Psoas muscle (tissue), 8 donors: ENCODE results near the gene TMBIM1. TPM values are rescaled to one million over a fixed set of nuclear protein-coding genes. Genes with fewer than 3 reads are reported as not detected.
"Not testable (repeated sequence)": the region's sequence is repeated elsewhere in the genome, so short reads cannot be mapped to it uniquely, and the experiment has no call there.

Experiments used
- ATAC-seq, 4 donors: fragments of 200-7000 bp; cut with Tn5 transposase; one replicate each; pipeline ENCODE4 v1.9.1; 2020; ENCODE audit warnings: moderate library complexity in 3 of 4, mild to moderate bottlenecking in 2 of 4
- DNase-seq, 2 donors: peaks; one replicate each; pipeline ENCODE4 v3.0.0-alpha.2; 2020
- H3K27ac ChIP-seq: fragments of 200-600 bp; one replicate; pipeline ENCODE4 v1.8.0; 2022
- H3K27me3 ChIP-seq, 3 donors: fragments of 200-600 bp in 1 of 3; one replicate each; pipeline versions ENCODE4 v1.6.1 to v1.8.0; 2013 to 2022; ENCODE audit warnings: low read length in 2 of 3, mild to moderate bottlenecking in 2 of 3, moderate library complexity in 1 of 3; ENCODE audit not compliant: insufficient read depth in 3 of 3
- H3K36me3 ChIP-seq, 2 donors: fragments of 200-600 bp in 1 of 2; one replicate each; pipeline versions ENCODE4 v1.6.1 to v1.8.0; 2013 to 2022; ENCODE audit warnings: low read depth in 1 of 2, mild to moderate bottlenecking in 1 of 2, moderate library complexity in 1 of 2; ENCODE audit not compliant: insufficient read depth in 1 of 2
- H3K4me1 ChIP-seq: fragments of 200-600 bp; one replicate; pipeline ENCODE4 v1.8.0; 2022
- H3K4me3 ChIP-seq: fragments of 200-600 bp; one replicate; pipeline ENCODE4 v1.8.0; 2022; ENCODE audit warnings: mild to moderate bottlenecking
- H3K9me3 ChIP-seq: fragments of 200-600 bp; one replicate; pipeline ENCODE4 v1.8.0; 2022
- WGBS, 3 donors: extraction: QIAGEN DNeasy Blood & Tissue Kit; methylation state at CpG; one replicate each; pipeline versions ENCODE4 v1.1.6 to v1.1.7; 2013; 5-methylcytosine and 5-hydroxymethylcytosine counted together
- intact Hi-C, 2 donors: fragments of 100-400 bp; cut with DNase I; formaldehyde crosslinking; loops; one replicate each; pipeline versions ENCODE4 v1.11.0 to v1.14.2; 2022
- polyA plus RNA-seq, 3 donors: library from polyadenylated mRNA; stranded (reverse); fragments of 200-250 nt; gene quantifications; one replicate each; pipeline ENCODE4 v1.2.3, GENCODE V29; 2013
- total RNA-seq, 4 donors: library from RNA; stranded (reverse); fragmentation: NEBNext Ultra II Directional in 2 of 4; extraction: Animal tissue kit (Norgen Biotek cat#: 25700) in 2 of 4; gene quantifications; one replicate each; pipeline versions ENCODE4 v1.2.1 to v1.2.4, GENCODE V29; 2021 to 2023
- TF ChIP-seq, protein P1 (sequence below): fragments of 200-600 bp; IDR thresholded peaks from one replicate; pipeline ENCODE4 v1.8.0; 2022; ENCODE audit warnings: antibody characterized with exemption
- donor health status: healthy with polysubstance abuse.
- donor health status: DM: no; HTN: no; CAD: no; lungs with moderate emphysema.
- donor health status: Bipolar disorder and iron deficiency.
- donor health status: healthy.
- donor health status: DM: yes; HTN: yes; CAD: no.
- donor health status: DM: no; HTN: no; CAD: no.
- donor health status: DM: no; HTN: no; CAD: no.
- donor health status: DM: yes; HTN: yes; CAD: no.

TMBIM1 gene
- total and polyA plus RNA-seq, 7 donors = 152 to 264 (median 167) TPM

DNA sequence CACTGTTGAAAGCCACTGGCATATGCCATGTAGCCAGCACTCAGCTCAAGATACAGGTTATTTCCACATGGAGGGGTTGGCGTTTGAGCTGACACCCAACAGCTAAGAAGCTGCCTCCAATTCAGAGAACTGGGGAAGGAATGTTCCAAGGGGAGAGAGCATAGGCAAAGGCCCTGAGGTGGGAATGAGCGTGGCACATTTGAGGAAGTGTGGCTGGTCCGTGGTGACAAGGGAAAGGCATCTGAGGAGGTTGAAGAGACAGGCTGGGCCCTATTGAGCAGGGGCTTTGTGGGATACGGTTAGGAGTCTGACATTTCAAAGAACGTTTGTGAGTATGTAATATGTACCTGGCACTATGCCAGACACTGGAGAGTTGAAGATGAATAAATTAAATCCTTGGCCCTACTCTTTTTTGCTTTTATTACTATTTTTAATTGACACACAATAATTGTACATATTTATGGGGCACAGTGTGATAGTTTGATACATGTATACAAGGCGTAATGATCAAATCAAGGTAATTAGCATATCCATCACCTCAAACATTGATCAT is 27.6 kb upstream of the TMBIM1 start:
- no peak overlapping the region for H3K27ac ChIP-seq
- H3K27me3 ChIP-seq = no peaks in the 10 kb centered on the region
- DNase-seq (no peak), ATAC-seq (no peak)
- TF ChIP-seq, protein P1, sequence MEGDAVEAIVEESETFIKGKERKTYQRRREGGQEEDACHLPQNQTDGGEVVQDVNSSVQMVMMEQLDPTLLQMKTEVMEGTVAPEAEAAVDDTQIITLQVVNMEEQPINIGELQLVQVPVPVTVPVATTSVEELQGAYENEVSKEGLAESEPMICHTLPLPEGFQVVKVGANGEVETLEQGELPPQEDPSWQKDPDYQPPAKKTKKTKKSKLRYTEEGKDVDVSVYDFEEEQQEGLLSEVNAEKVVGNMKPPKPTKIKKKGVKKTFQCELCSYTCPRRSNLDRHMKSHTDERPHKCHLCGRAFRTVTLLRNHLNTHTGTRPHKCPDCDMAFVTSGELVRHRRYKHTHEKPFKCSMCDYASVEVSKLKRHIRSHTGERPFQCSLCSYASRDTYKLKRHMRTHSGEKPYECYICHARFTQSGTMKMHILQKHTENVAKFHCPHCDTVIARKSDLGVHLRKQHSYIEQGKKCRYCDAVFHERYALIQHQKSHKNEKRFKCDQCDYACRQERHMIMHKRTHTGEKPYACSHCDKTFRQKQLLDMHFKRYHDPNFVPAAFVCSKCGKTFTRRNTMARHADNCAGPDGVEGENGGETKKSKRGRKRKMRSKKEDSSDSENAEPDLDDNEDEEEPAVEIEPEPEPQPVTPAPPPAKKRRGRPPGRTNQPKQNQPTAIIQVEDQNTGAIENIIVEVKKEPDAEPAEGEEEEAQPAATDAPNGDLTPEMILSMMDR = no peak
- peaks cover 3% of the 10 kb centered on the region for H3K4me1 ChIP-seq
- no peak overlapping the region for H3K4me3 ChIP-seq
- intact Hi-C loops = no loop called here
- 53 to 74% (median 72%) methylated on average over 6 of the region's 6 CpGs for WGBS, 3 donors
- H3K36me3 ChIP-seq = no peaks in the 10 kb centered on the region
- H3K9me3 ChIP-seq = no peaks in the 10 kb centered on the region

DNA sequence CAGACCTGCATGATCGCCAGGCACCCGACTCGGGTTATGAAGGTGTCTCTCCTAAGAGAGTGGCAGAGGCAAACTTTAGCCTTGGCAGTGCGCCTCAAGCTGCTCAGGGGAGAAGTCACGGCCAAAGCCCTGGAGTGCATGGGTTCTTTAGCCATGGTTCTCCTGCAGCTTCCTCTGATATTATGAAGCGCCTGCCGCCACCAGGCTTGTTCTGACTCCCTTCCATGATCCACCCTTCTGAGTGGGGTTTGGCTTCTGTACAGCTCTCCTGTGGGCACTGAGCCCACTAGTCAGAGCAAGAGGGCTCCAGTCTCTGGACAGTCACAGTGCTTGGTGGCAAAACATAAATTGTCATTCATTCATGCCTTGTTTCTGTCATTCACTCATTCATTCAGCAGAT is 25.9 kb upstream of the TMBIM1 start:
- 81 to 96% (median 86%) methylated on average over 6 to 7 of the region's 7 CpGs for WGBS, 3 donors
- no peak overlapping the region for H3K4me3 ChIP-seq
- no peaks in the 10 kb centered on the region for H3K9me3 ChIP-seq
- H3K27me3 ChIP-seq = no peaks in the 10 kb centered on the region
- H3K27ac ChIP-seq = no peak overlapping the region
- TF ChIP-seq, protein P1 = no peak
- ATAC-seq (no peak), DNase-seq (no peak)
- intact Hi-C loops = no loop called here
- H3K36me3 ChIP-seq = no peaks in the 10 kb centered on the region
- no peaks in the 10 kb centered on the region for H3K4me1 ChIP-seq

DNA sequence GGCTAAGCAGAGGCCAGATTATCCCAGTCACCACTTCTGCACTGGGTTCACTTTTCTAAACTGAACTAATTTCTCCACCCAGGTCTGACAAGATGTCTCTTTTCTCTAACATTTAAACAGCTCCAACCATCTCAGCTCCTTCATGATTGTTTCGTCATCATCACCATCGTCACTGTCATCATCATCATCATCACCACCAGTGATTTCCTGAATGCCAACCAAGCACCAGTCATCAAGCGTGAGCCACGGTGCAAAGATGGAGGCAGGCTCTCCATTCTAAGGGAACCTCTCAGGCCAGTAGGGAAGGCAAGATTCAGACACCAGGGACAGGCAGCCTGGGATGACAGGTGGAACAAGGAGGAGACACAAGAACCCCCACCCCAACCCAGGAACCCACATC is 25.5 kb upstream of the TMBIM1 start:
- H3K9me3 ChIP-seq = no peaks in the 10 kb centered on the region
- no peaks in the 10 kb centered on the region for H3K4me1 ChIP-seq
- no peak overlapping the region for H3K4me3 ChIP-seq
- H3K36me3 ChIP-seq = no peaks in the 10 kb centered on the region
- intact Hi-C loops = no loop called here
- 89 to 94% (median 90%) methylated on average over 4 of the region's 4 CpGs for WGBS, 3 donors
- H3K27me3 ChIP-seq = no peaks in the 10 kb centered on the region
- ATAC-seq (no peak), DNase-seq (no peak)
- no peak overlapping the region for H3K27ac ChIP-seq
- TF ChIP-seq, protein P1 = no peak

DNA sequence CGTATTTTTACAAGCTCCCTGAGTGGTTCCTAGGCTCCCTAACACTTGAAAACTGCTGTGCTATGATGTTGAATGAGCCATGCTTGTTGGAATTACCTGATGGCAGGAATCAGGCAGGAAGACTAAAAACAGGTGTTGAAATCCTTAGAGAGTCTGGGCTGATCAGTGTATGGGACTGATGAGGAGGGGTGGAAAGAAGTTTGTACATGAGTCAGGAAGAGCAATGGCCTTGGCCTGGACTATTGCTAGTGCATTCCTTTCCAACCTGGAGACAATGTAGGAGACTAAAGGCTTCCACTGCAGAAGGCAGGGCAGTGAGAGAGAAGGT is 25.0 kb upstream of the TMBIM1 start:
- intact Hi-C loops = no loop called here
- TF ChIP-seq, protein P1 = no peak
- Histone ChIP-seq H3K4me3 (no peak overlapping the region), H3K36me3 (no peaks in the 10 kb centered on the region), H3K27me3 (no peaks in the 10 kb centered on the region), H3K27ac (no peak overlapping the region), H3K4me1 (no peaks in the 10 kb centered on the region), H3K9me3 (no peaks in the 10 kb centered on the region)
- 70 to 82% (median 80%) methylated on average over 1 of the region's 1 CpG for WGBS, 3 donors
- no peak for ATAC-seq
- DNase-seq = no peak

DNA sequence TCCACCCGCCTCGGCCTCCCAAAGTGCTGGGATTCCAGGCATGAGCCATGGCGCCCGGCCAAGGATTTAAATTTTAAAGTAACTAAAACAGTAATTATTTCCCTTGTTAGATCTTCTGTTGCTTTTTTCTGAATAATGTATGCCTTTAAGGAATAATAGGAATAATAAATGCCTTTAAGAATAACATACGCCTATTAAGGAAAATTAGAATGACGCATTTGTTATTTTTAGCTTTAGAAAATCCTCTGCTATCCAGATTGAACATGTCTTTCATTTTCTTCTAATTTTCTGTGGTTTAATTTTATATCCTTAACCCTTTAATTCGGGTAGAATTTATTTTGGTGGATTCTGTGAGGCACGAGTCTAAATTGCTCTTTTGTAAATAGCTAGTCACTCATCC is 23.1 kb upstream of the TMBIM1 start:
- intact Hi-C loops = no loop called here
- TF ChIP-seq, protein P1 = no peak

DNA sequence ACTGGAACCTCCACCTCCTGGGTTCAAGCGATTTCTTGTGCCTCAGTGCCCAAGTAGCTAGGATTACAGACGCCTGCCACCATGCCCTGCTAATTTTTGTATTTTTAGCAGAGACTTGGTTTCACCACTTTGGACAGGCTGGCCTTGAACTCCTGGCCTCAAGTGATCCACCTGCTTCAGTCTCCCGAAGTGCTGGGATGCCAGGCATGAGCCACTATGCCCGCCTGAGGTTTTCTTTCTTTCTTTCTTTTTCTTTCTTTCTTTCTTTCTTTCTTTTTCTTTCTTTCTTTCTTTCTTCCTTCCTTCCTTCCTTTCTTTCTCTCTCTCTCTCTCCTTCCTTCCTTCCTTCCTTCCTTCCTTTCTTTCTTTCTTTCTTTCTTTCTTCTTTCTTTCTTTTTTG is 22.5 kb upstream of the TMBIM1 start:
- ATAC-seq, H3K27me3 ChIP-seq, H3K4me3 ChIP-seq, H3K9me3 ChIP-seq, H3K36me3 ChIP-seq, DNase-seq, intact Hi-C loops, H3K4me1 ChIP-seq, H3K27ac ChIP-seq: not testable (repeated sequence)
- 89 to 97% (median 91%) methylated on average over 4 of the region's 4 CpGs for WGBS, 3 donors

More for the DNA sequence above, 23.1 kb upstream of the TMBIM1 start:
- 88 to 92% (median 89%) methylated on average over 8 of the region's 8 CpGs for WGBS, 3 donors
- no peak overlapping the region for H3K4me3 ChIP-seq
- ATAC-seq (no peak), DNase-seq (no peak)
- no peaks in the 10 kb centered on the region for H3K36me3 ChIP-seq
- no peaks in the 10 kb centered on the region for H3K27me3 ChIP-seq
- no peaks in the 10 kb centered on the region for H3K4me1 ChIP-seq
- no peak overlapping the region for H3K27ac ChIP-seq
- H3K9me3 ChIP-seq = no peaks in the 10 kb centered on the region
